Spleen (tissue), 11 donors: Measurements from ENCODE around the gene STK26. TPM values are rescaled to one million over a fixed set of nuclear protein-coding genes. Genes with fewer than 3 reads are reported as not detected.

Source experiments
- DNase-seq: peaks from one replicate; pipeline ENCODE4 v3.0.0-alpha.2; 2020
- H3K27ac ChIP-seq, 8 donors: fragments of 200-600 bp; sonication (generic) in 7 of 8; 1 replicate in 4 of 8; 2 replicates in 4 of 8; pipeline versions ENCODE4 v1.5.0 to v1.8.0; 2016 to 2021; ENCODE audit warnings: inconsistent platforms in 4 of 8, mild to moderate bottlenecking in 4 of 8, moderate library complexity in 1 of 8
- H3K27me3 ChIP-seq, 7 donors: fragments of 200-600 bp; sonication (generic) in 6 of 7; replicated peaks in 1 of 7; 1 replicate in 4 of 7; 2 replicates in 3 of 7; pipeline versions ENCODE4 v1.5.0 to v1.8.0; 2016 to 2021; ENCODE audit warnings: inconsistent platforms in 3 of 7, mild to moderate bottlenecking in 1 of 7
- H3K36me3 ChIP-seq, 6 donors: fragments of 200-600 bp; sonication (generic) in 5 of 6; 1 replicate in 4 of 6; 2 replicates in 2 of 6; pipeline versions ENCODE4 v1.5.0 to v1.8.0; 2016 to 2021; ENCODE audit warnings: inconsistent platforms in 2 of 6
- H3K4me1 ChIP-seq, 6 donors: fragments of 200-600 bp; sonication (generic) in 5 of 6; 1 replicate in 3 of 6; 2 replicates in 3 of 6; pipeline versions ENCODE4 v1.5.0 to v1.8.0; 2016 to 2021; ENCODE audit warnings: inconsistent platforms in 3 of 6
- H3K4me3 ChIP-seq, 8 donors: fragments of 200-600 bp; sonication (generic) in 7 of 8; 1 replicate in 4 of 8; 2 replicates in 4 of 8; pipeline versions ENCODE4 v1.5.0 to v1.8.0; 2016 to 2021; ENCODE audit warnings: inconsistent platforms in 4 of 8, mild to moderate bottlenecking in 4 of 8, moderate library complexity in 2 of 8
- H3K9me3 ChIP-seq, 8 donors: fragments of 200-600 bp; sonication (generic) in 7 of 8; 1 replicate in 4 of 8; 2 replicates in 4 of 8; pipeline versions ENCODE4 v1.5.0 to v1.8.0; 2016 to 2021; ENCODE audit warnings: inconsistent platforms in 4 of 8
- CTCF ChIP-seq, 11 experiments: fragments of 200-600 bp in 7 of 11; fragments of 450-650 bp in 4 of 11; sonication (generic) in 4 of 11; IDR thresholded peaks in 8 of 11; conservative IDR thresholded peaks in 3 of 11; 1 replicate in 7 of 11; 2 replicates in 4 of 11; pipeline versions ENCODE4 v1.4.0 to v1.8.0; 2016 to 2021; ENCODE audit warnings: antibody characterized with exemption in 11 of 11, inconsistent platforms in 4 of 11, mild to moderate bottlenecking in 1 of 11
- POLR2A ChIP-seq, 3 donors: fragments of 450-650 bp; IDR thresholded peaks; one replicate each; pipeline ENCODE4 v1.5.1; 2017; ENCODE audit warnings: antibody characterized with exemption in 3 of 3, mild to moderate bottlenecking in 1 of 3
- POLR2AphosphoS5 ChIP-seq, 3 donors: sonication (generic); formaldehyde crosslinking; IDR thresholded peaks; one replicate each; pipeline ENCODE4 v1.5.1; 2017; ENCODE audit warnings: antibody characterized with exemption in 3 of 3
- WGBS, 5 donors: extraction: QIAGEN DNeasy Blood & Tissue Kit in 3 of 5; methylation state at CpG; one replicate each; pipeline versions ENCODE4 v1.1.5 to v1.1.7; 2013 to 2018; 5-methylcytosine and 5-hydroxymethylcytosine counted together
- intact Hi-C: fragments of 100-400 bp; cut with DNase I; formaldehyde crosslinking; loops from one replicate; pipeline ENCODE4 v1.15.0; 2023; ENCODE audit warnings: low total_unique reads
- polyA plus RNA-seq, 3 donors: library from polyadenylated mRNA; stranded (reverse); fragments of 200-250 nt; gene quantifications; one replicate each; pipeline ENCODE4 v1.2.1, GENCODE V29; 2013
- total RNA-seq, 7 donors: library from RNA; depleted of rRNA in 3 of 7; stranded (reverse); fragments of >200 nt in 3 of 7; fragmentation: NEBNext Ultra II Directional in 4 of 7; extraction: Animal tissue kit (Norgen Biotek cat#: 25700) in 4 of 7; gene quantifications; one replicate each; pipeline versions ENCODE4 v1.1.0 to v1.2.1, GENCODE V29; 2016 to 2021
- donor health status: healthy with polysubstance abuse.
- donor health status: DM: no; HTN: no; CAD: no; lungs with moderate emphysema.
- donor health status: DM: no; HTN: no; CAD: no.
- donor health status: Bipolar disorder and iron deficiency.
- donor health status: healthy.
- donor health status: DM: no; HTN: no; CAD: no.
- donor health status: DM: yes; HTN: yes; CAD: no.

The STK26 gene
- total and polyA plus RNA-seq, 10 donors: 13.4 to 24.4 (median 19.0) TPM

DNA sequence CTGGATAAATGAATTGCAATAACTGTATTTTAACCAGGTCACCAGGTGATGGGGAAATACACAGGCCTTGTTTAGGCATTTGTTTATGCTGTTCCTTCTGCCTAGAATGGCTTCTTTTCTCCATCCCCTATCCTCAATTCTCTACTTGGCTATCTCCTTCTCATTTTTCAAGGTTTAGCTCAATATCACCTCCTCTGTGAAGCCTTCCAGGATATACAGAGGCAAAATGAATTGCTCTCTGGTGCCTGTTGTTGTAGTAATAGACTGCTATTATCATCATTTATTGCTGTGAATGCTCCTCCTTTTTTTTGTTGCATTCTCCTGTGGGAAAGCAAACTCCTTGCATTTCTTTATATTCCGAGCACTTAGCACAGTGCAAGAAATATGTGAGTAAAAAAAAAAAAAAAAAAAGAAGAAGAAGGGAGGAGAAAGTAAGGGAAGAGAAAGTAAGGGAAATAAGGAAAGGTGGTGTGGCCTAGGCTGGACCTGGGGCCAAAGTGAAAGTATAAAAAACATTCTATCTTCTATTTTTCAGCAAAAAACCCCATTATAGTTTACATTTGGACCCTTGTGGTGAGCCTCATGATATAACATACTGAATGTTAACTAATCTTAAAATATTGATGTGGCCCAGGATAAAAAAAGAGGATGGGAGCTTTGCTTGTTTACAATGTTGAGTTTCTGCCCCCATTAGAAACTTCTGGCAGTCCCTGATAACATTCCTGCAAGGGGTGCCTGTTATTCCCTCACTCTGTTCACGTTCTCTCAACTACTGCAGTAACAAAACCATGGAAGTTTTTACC lies 6.3 kb upstream of the STK26 start:
- peaks cover 0 to 7% (median 0%) of the 10 kb centered on the region in 7 donors for H3K27me3 ChIP-seq
- H3K4me1 ChIP-seq: peaks cover 0 to 18% (median 3%) of the 10 kb centered on the region in 6 donors
- no peaks in the 10 kb centered on the region for H3K36me3 ChIP-seq
- H3K4me3 ChIP-seq: no peak overlapping the region
- DNase-seq: no peak
- TF ChIP-seq POLR2AphosphoS5 (IDR thresholded peaks at IDR 0.05) (no peak), CTCF (IDR thresholded peaks at IDR 0.05 in 8 of 11, conservative IDR thresholded peaks at IDR 0.05 in 3 of 11) (no peak), POLR2A (IDR thresholded peaks at IDR 0.05) (no peak)
- peak overlapping the region in 4 of 8 donors; percentile 60 to 74 (median 64) for H3K27ac ChIP-seq
- intact Hi-C loops: no loop called here
- WGBS, 5 donors: 39 to 56% (median 48%) methylated on average over 2 of the region's 2 CpGs
- H3K9me3 ChIP-seq: no peaks in the 10 kb centered on the region

GRCh38 chrX:132017431-132018185 lies 5.5 kb upstream of the STK26 start:
- DNase-seq: no peak

GRCh38 chrX:132022198-132022966 lies 720 bp upstream of the STK26 start:
- Histone ChIP-seq H3K27ac (peak overlapping the region; percentile 10 to 92 (median 86)), H3K27me3 (peaks cover 0 to 30% (median 6%) of the 10 kb centered on the region in 7 donors), H3K36me3 (no peaks in the 10 kb centered on the region), H3K4me3 (peak overlapping the region; percentile 43 to 86 (median 60)), H3K9me3 (no peaks in the 10 kb centered on the region), H3K4me1 (peaks cover 0 to 46% (median 8%) of the 10 kb centered on the region in 6 donors)
- DNase-seq: no peak
- TF ChIP-seq POLR2A (IDR thresholded peaks at IDR 0.05) (no peak), CTCF (IDR thresholded peaks at IDR 0.05 in 8 of 11, conservative IDR thresholded peaks at IDR 0.05 in 3 of 11) (peak in 2 of 11 experiments; percentile 17 to 20), POLR2AphosphoS5 (IDR thresholded peaks at IDR 0.05) (no peak)
- 2 to 50% (median 3%) methylated on average over 12 to 24 of the region's 24 CpGs for WGBS, 5 donors
- intact Hi-C loops: no loop called here

More at GRCh38 chrX:132017431-132018185, 5.5 kb upstream of the STK26 start:
- peak overlapping the region in 4 of 8 donors; percentile 60 to 74 (median 64) for H3K27ac ChIP-seq
- no peaks in the 10 kb centered on the region for H3K9me3 ChIP-seq
- no peaks in the 10 kb centered on the region for H3K36me3 ChIP-seq
- 75 to 100% (median 91%) methylated on average over 1 of the region's 1 CpG for WGBS, 5 donors
- TF ChIP-seq POLR2A (IDR thresholded peaks at IDR 0.05) (no peak), POLR2AphosphoS5 (IDR thresholded peaks at IDR 0.05) (no peak), CTCF (IDR thresholded peaks at IDR 0.05 in 8 of 11, conservative IDR thresholded peaks at IDR 0.05 in 3 of 11) (no peak)
- H3K4me1 ChIP-seq: peaks cover 0 to 24% (median 5%) of the 10 kb centered on the region in 6 donors
- no peak overlapping the region for H3K4me3 ChIP-seq
- intact Hi-C loops: no loop called here
- H3K27me3 ChIP-seq: peaks cover 0 to 7% (median 0%) of the 10 kb centered on the region in 7 donors
